Esophagus squamous epithelium (tissue), 5 donors: ENCODE measurements around the gene KIR2DL3. TPM values are rescaled to one million over a fixed set of nuclear protein-coding genes. Genes with fewer than 3 reads are reported as not detected.
"Not testable (repeated sequence)": the region's sequence is repeated elsewhere in the genome, so short reads cannot be mapped to it uniquely, and the experiment has no call there.

Source experiments
- DNase-seq: peaks from one replicate; lab custom pipeline; 2025; lab: John Stamatoyannopoulos, UW
- H3K27ac ChIP-seq, 4 donors: fragments of 200-600 bp; sonication (generic); one replicate each; pipeline ENCODE4 v1.5.1; 2016 to 2019; ENCODE audit warnings: mild to moderate bottlenecking in 1 of 4
- H3K27me3 ChIP-seq, 4 donors: fragments of 200-600 bp; sonication (generic); 1 replicate in 3 of 4; 2 replicates in 1 of 4; pipeline versions ENCODE4 v1.5.1 to v1.6.0; 2017 to 2021; ENCODE audit warnings: antibody characterized with exemption in 1 of 4
- H3K36me3 ChIP-seq, 3 donors: fragments of 200-600 bp; sonication (generic); one replicate each; pipeline ENCODE4 v1.5.1; 2016 to 2019
- H3K4me1 ChIP-seq, 3 donors: fragments of 200-600 bp; sonication (generic); one replicate each; pipeline ENCODE4 v1.5.1; 2017 to 2019
- H3K4me3 ChIP-seq, 4 donors: fragments of 200-600 bp; sonication (generic); 1 replicate in 3 of 4; 2 replicates in 1 of 4; pipeline ENCODE4 v1.5.1; 2016 to 2019; ENCODE audit warnings: mild to moderate bottlenecking in 2 of 4, moderate library complexity in 1 of 4
- H3K9me3 ChIP-seq, 3 donors: fragments of 200-600 bp; sonication (generic); one replicate each; pipeline ENCODE4 v1.5.1; 2016 to 2019
- CTCF ChIP-seq, 6 experiments: fragments of 450-650 bp in 4 of 6; fragments of 200-600 bp in 2 of 6; sonication (generic) in 2 of 6; IDR thresholded peaks; one replicate each; pipeline ENCODE4 v1.5.1; 2016 to 2019; ENCODE audit warnings: antibody characterized with exemption in 6 of 6, mild to moderate bottlenecking in 4 of 6, moderate library complexity in 4 of 6
- POLR2A ChIP-seq, 4 donors: fragments of 450-650 bp; IDR thresholded peaks; one replicate each; pipeline ENCODE4 v1.6.1; 2017; ENCODE audit warnings: antibody characterized with exemption in 4 of 4, mild to moderate bottlenecking in 4 of 4, moderate library complexity in 3 of 4
- WGBS, 2 donors: methylation state at CpG; one replicate each; pipeline ENCODE4 v1.1.5; 2018; 5-methylcytosine and 5-hydroxymethylcytosine counted together
- intact Hi-C: fragments of 100-400 bp; cut with DNase I; formaldehyde crosslinking; loops from one replicate; pipeline ENCODE4 v1.15.0; 2022
- total RNA-seq, 4 donors: library from RNA; depleted of rRNA; stranded (reverse); fragments of >200 nt; gene quantifications; one replicate each; pipeline ENCODE4 v1.1.0, GENCODE V29; 2016
- donor health status: DM: yes; HTN: yes; CAD: no.

The KIR2DL3 gene
- total RNA-seq, 4 donors from 2014 or later, result not detected

GRCh38 chr19:54696766-54697165 lies 41.5 kb upstream of the KIR2DL3 start:
- DNase-seq, result no peak
- Histone ChIP-seq H3K27ac (no peak overlapping the region), H3K9me3 (no peaks in the 10 kb centered on the region), H3K4me3 (no peak overlapping the region), H3K27me3 (peaks cover 0 to 27% (median 0%) of the 10 kb centered on the region in 4 donors), H3K36me3 (no peaks in the 10 kb centered on the region), H3K4me1 (no peaks in the 10 kb centered on the region)
- 0 to 40% methylated on average over 1 of the region's 2 CpGs for WGBS, 2 donors
- intact Hi-C loops, result no loop called here
- TF ChIP-seq CTCF (IDR thresholded peaks at IDR 0.05) (no peak), POLR2A (IDR thresholded peaks at IDR 0.05) (no peak)

GRCh38 chr19:54697716-54698115 lies 40.6 kb upstream of the KIR2DL3 start:
- H3K36me3 ChIP-seq, H3K9me3 ChIP-seq, DNase-seq, H3K4me1 ChIP-seq, H3K27ac ChIP-seq, intact Hi-C loops, H3K4me3 ChIP-seq: not testable (repeated sequence)
- H3K27me3 ChIP-seq, result peaks cover 0 to 21% (median 0%) of the 10 kb centered on the region in 4 donors
- WGBS, 2 donors, result 40 to 100% methylated on average over 1 of the region's 13 CpGs

- WGBS, 2 donors, result 62 to 89% methylated on average over 4 to 7 of the region's 8 CpGs
- no peaks in the 10 kb centered on the region for H3K4me1 ChIP-seq
- intact Hi-C loops, result no loop called here
These were observed 33.4 kb upstream of the KIR2DL3 start for GRCh38 chr19:54704928-54705327.

GRCh38 chr19:54707962-54708361 lies 30.4 kb upstream of the KIR2DL3 start:
- no peak overlapping the region for H3K27ac ChIP-seq
- H3K27me3 ChIP-seq, result peaks cover 0 to 5% (median 0%) of the 10 kb centered on the region in 4 donors
- 40% methylated on average over 1 of the region's 4 CpGs; no CpG with 5 or more reads in 1 of the 2 donors for WGBS, 2 donors
- no peaks in the 10 kb centered on the region for H3K36me3 ChIP-seq
- H3K4me1 ChIP-seq, result no peaks in the 10 kb centered on the region
- DNase-seq, result no peak
- intact Hi-C loops, result no loop called here
- no peak overlapping the region for H3K4me3 ChIP-seq
- TF ChIP-seq CTCF (IDR thresholded peaks at IDR 0.05), result no peak
- TF ChIP-seq POLR2A (IDR thresholded peaks at IDR 0.05), result no peak
- no peaks in the 10 kb centered on the region for H3K9me3 ChIP-seq

More at GRCh38 chr19:54704928-54705327, 33.4 kb upstream of the KIR2DL3 start:
- Histone ChIP-seq H3K9me3 (no peaks in the 10 kb centered on the region), H3K27me3 (peaks cover 0 to 5% (median 0%) of the 10 kb centered on the region in 4 donors), H3K36me3 (no peaks in the 10 kb centered on the region), H3K27ac (no peak overlapping the region), H3K4me3 (no peak overlapping the region)
- DNase-seq, result no peak
- TF ChIP-seq POLR2A (IDR thresholded peaks at IDR 0.05) (no peak), CTCF (IDR thresholded peaks at IDR 0.05) (no peak)

GRCh38 chr19:54708781-54709180 lies 29.5 kb upstream of the KIR2DL3 start:
- no peak overlapping the region for H3K27ac ChIP-seq

More at GRCh38 chr19:54708781-54709180, 29.5 kb upstream of the KIR2DL3 start:
- intact Hi-C loops, result no loop called here
- Histone ChIP-seq H3K27me3 (peaks cover 0 to 5% (median 0%) of the 10 kb centered on the region in 4 donors), H3K36me3 (no peaks in the 10 kb centered on the region), H3K9me3 (no peaks in the 10 kb centered on the region), H3K4me3 (no peak overlapping the region), H3K4me1 (no peaks in the 10 kb centered on the region)
- 71% methylated on average over 6 of the region's 7 CpGs; no CpG with 5 or more reads in 1 of the 2 donors for WGBS, 2 donors
- TF ChIP-seq POLR2A (IDR thresholded peaks at IDR 0.05), result no peak
- no peak for TF ChIP-seq CTCF (IDR thresholded peaks at IDR 0.05)
- DNase-seq, result no peak
